Duodenal mucosa (tissue), 2 donors: Measurements from ENCODE around the gene MXRA8.

Experiments used
- H3K27ac ChIP-seq: one replicate; pipeline ENCODE4 v1.7.0; 2013; ENCODE audit warnings: low read depth, low read length
- H3K27me3 ChIP-seq, 2 donors: one replicate each; pipeline ENCODE4 v1.7.0; 2013; ENCODE audit warnings: low read length in 2 of 2, control low read depth in 1 of 2; ENCODE audit not compliant: insufficient read depth in 2 of 2, control insufficient read depth in 1 of 2
- H3K36me3 ChIP-seq, 2 donors: one replicate each; pipeline ENCODE4 v1.7.0; 2013; ENCODE audit warnings: low read length in 2 of 2, control low read depth in 1 of 2; ENCODE audit not compliant: insufficient read depth in 2 of 2, control insufficient read depth in 1 of 2
- H3K4me1 ChIP-seq, 2 donors: one replicate each; pipeline ENCODE4 v1.7.0; 2013; ENCODE audit warnings: low read length in 2 of 2, control low read depth in 1 of 2; ENCODE audit not compliant: insufficient read depth in 2 of 2, control insufficient read depth in 1 of 2
- H3K4me3 ChIP-seq, 2 donors: one replicate each; pipeline ENCODE4 v1.7.0; 2013; ENCODE audit warnings: low read length in 2 of 2, low read depth in 1 of 2
- H3K9ac ChIP-seq, 2 donors: one replicate each; pipeline ENCODE4 v1.7.0; 2013; ENCODE audit warnings: low read length in 2 of 2, low read depth in 1 of 2
- H3K9me3 ChIP-seq, 2 donors: one replicate each; pipeline ENCODE4 v1.7.0; 2013; ENCODE audit warnings: low read length in 2 of 2, control low read depth in 1 of 2; ENCODE audit not compliant: control insufficient read depth in 1 of 2

Gene MXRA8

DNA sequence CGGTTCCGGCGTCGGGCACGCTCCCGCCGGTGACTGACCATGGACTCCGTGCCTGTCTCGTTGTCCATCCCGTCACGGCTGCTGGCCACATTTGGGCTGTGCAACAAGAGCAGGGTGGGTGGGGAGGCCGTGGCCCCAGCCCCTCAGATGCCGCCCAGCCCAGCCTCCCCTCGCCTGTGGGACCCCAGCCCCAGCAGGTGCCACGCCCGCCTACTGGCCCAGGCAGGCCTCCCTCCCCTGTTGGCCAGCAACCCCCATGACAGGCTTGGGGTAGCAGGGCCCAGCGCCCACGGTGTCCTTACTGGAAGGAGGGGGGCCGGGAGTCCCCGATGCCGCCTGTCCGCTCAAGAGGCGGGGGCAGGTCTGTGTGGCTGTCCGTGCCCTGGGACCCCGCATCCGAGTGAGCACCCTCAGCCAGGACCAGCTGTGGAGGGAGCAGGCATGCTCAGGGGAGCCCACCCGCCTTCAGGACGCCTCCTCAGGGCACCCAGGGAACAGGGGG, 16.2 kb downstream of the MXRA8 start:
- H3K9ac ChIP-seq, result no peak overlapping the region
- peaks cover 7 to 40% of the 10 kb centered on the region in 2 donors for H3K36me3 ChIP-seq
- H3K4me3 ChIP-seq, result no peak overlapping the region
- peaks cover 26% of the 10 kb centered on the region in 2 donors for H3K4me1 ChIP-seq
- no peaks in the 10 kb centered on the region for H3K9me3 ChIP-seq
- no peaks in the 10 kb centered on the region for H3K27me3 ChIP-seq
- H3K27ac ChIP-seq, result no peak overlapping the region

DNA sequence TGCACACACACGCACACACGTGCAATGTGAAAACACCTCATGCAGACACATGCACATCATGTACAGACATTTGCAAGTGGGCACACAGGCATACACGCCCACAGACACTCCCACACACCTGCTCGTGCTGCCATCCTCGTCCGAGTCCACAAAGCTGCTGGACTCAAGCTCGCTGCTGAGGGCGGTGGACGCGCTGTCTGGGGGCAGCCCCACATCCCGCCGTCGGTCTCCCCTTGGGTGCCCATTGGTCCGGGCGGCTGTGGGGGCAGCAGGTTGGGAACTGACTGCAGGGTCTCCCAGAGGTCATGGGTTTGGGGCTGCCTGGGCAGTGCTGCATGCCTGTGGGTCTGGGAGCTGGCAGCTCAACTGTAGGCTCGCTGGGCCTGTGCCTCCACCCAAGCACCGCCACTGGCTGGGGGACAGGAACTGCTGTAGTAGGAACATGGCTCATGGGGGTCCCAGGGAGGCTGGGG, 16.8 kb downstream of the MXRA8 start:
- H3K4me3 ChIP-seq, result no peak overlapping the region
- H3K36me3 ChIP-seq, result peaks cover 7 to 40% of the 10 kb centered on the region in 2 donors
- no peaks in the 10 kb centered on the region for H3K9me3 ChIP-seq
- H3K27me3 ChIP-seq, result no peaks in the 10 kb centered on the region
- no peak overlapping the region for H3K27ac ChIP-seq
- H3K9ac ChIP-seq, result no peak overlapping the region
- peaks cover 20 to 21% of the 10 kb centered on the region in 2 donors for H3K4me1 ChIP-seq

DNA sequence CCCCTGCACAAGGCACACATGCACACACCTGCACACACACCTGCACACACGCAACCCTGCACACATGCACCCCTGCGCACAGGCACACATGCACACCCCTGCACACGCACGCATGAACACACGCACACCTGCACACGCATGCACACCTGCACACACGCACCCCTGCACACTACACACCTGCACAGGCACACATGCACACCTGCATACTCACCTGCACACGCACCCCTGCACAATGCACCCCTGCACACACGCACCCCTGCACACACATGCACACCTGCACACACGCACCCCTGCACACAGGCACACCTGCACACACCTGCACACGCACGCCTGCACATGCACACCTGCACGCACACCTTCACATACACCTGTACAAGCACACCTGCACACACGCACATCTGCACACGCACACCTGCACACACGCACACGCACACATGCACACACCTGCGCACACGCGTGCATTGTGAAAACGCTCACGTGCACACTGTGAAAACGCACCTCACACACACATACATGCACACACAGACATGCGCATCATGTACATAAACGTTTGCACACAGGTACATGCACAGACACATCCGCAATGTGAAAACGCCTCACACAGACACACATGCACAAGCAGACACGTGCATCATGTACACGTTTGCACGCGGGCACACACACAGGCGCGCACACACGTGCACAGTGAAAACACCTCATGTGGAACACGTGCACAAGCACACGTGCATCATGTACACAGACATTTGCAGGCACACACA, 17.4 kb downstream of the MXRA8 start:
- no peak overlapping the region for H3K9ac ChIP-seq
- peaks cover 7 to 40% of the 10 kb centered on the region in 2 donors for H3K36me3 ChIP-seq
- H3K27me3 ChIP-seq, result no peaks in the 10 kb centered on the region
- H3K4me1 ChIP-seq, result peaks cover 14 to 15% of the 10 kb centered on the region in 2 donors
- H3K9me3 ChIP-seq, result no peaks in the 10 kb centered on the region
- H3K4me3 ChIP-seq, result no peak overlapping the region
- H3K27ac ChIP-seq, result no peak overlapping the region

DNA sequence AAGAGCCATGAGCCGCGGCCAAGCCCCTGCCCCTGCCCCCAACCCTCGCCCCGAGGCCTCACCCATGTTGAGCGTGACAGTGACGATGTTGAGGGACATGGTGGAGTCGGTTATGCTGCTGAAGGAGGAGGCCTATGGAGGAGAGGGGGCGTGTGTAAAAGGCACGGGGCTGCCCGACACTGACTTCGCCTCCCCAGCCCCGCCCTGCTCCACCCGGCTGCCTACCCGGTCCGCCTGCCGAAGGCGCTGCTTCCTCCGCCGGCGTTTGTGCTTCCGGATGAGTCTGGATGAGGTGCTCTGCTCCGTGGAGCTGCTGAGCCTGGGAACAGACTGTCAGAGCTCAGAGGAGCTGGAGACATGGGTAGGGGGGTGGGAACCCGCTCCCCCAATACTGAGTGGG, 18.2 kb downstream of the MXRA8 start:
- H3K27ac ChIP-seq, result no peak overlapping the region
- peaks cover 7 to 40% of the 10 kb centered on the region in 2 donors for H3K36me3 ChIP-seq

GRCh38 chr1:1338278-1338677, 20.1 kb downstream of the MXRA8 start:
- Histone ChIP-seq H3K36me3 (peaks cover 7 to 40% of the 10 kb centered on the region in 2 donors), H3K27me3 (peaks cover 0 to 9% of the 10 kb centered on the region in 2 donors), H3K27ac (no peak overlapping the region), H3K4me1 (peaks cover under 1 to 1% of the 10 kb centered on the region in 2 donors), H3K9me3 (no peaks in the 10 kb centered on the region), H3K9ac (no peak overlapping the region), H3K4me3 (no peak overlapping the region)

More for the DNA sequence above, 18.2 kb downstream of the MXRA8 start:
- Histone ChIP-seq H3K9ac (no peak overlapping the region), H3K4me3 (no peak overlapping the region), H3K27me3 (no peaks in the 10 kb centered on the region), H3K9me3 (no peaks in the 10 kb centered on the region), H3K4me1 (peaks cover 7% of the 10 kb centered on the region in 2 donors)

DNA sequence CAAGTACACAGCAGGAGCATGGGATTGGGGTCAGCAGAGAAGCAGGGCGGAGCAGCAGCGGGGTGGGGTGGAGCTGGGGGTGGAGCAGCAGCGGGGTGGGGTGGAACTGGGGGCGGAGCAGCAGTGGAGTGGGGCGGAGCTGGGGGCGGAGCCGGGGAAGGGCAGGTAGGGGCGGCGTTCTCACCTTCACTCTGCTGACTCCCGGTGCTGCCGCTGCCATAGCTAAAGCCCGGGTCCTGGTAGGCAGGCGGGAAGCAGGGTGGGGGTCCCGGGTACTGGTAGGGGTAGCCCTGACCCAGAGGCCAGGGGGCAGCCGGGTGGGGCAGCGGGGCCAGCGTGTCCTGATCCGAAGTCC, 20.6 kb downstream of the MXRA8 start:
- no peaks in the 10 kb centered on the region for H3K9me3 ChIP-seq
- H3K4me3 ChIP-seq, result no peak overlapping the region
- no peak overlapping the region for H3K9ac ChIP-seq
- H3K27me3 ChIP-seq, result peaks cover 0 to 13% of the 10 kb centered on the region in 2 donors
- H3K27ac ChIP-seq, result no peak overlapping the region
- peaks cover 6% of the 10 kb centered on the region in 2 donors for H3K4me1 ChIP-seq
- H3K36me3 ChIP-seq, result peaks cover 7 to 40% of the 10 kb centered on the region in 2 donors

DNA sequence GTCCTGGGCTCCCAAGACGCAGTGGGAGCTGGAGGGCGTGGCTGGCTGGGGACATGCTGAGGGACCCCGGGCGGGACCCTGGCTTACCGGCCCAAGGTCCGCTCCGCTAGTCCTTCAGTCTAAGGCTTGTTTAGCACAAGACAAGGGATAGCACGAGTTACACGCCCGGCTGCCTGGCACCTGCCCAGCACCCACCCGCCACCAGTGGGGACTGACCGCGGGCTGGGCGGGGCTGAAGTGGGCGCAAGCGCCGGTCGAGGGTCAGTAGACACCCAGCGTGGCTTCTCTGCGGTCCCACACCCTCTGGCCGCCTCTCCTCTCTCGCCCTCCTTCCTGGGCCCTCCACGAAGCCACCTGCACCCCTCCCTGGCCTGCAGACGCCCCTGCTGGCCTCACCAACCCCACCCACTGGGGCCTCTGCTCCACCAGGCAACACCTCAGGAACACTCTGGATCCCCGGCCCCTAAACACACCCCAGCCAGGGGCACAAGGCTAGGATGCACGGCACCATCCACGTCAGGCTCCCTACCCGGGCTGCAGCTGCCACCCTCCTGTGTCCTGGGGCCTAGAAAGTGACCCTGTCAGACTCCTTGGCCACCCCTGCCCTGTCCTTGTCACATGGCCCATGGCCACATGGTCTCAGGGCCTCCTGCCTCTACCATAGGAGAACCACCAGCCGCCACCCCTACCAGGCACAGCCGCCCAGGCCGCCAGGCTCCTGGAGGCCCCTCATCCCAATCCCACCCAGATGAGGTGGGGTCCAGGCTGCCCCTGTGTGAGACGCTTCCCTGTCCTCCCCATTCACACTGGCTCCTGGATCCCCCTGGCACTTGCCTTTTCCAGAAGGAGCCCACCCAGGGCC, 21.2 kb downstream of the MXRA8 start:
- Histone ChIP-seq H3K9ac (no peak overlapping the region), H3K4me3 (no peak overlapping the region), H3K27me3 (peaks cover 0 to 18% of the 10 kb centered on the region in 2 donors), H3K36me3 (peaks cover 7 to 40% of the 10 kb centered on the region in 2 donors), H3K4me1 (peaks cover 10 to 12% of the 10 kb centered on the region in 2 donors), H3K27ac (no peak overlapping the region), H3K9me3 (no peaks in the 10 kb centered on the region)

DNA sequence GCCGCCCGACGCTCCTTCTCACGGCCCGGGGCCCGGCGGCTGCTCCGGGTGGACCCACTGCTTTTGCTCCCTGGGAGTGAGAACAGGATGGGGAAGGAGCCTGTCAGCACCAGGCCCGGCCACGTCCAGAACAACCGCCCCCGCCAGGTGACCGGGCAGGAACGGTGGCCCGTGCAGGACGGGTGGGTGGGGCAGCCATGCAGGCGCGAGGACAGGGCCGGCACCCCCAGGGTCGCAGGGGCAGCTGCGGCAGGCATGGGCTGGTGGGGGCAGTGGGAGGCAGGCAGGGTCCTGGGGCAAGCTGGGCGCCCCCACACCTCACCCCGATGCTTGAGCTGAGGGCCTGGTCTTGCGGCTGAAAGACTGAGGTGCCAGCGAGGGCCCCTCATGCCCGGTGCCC, 21.9 kb downstream of the MXRA8 start:
- Histone ChIP-seq H3K27ac (no peak overlapping the region), H3K9me3 (no peaks in the 10 kb centered on the region), H3K9ac (no peak overlapping the region), H3K4me1 (peaks cover 10 to 15% of the 10 kb centered on the region in 2 donors), H3K27me3 (peaks cover 0 to 24% of the 10 kb centered on the region in 2 donors), H3K4me3 (no peak overlapping the region), H3K36me3 (peaks cover 5 to 35% of the 10 kb centered on the region in 2 donors)

GRCh38 chr1:1335792-1336248, 22.5 kb downstream of the MXRA8 start:
- Histone ChIP-seq H3K9ac (no peak overlapping the region), H3K27me3 (peaks cover 0 to 30% of the 10 kb centered on the region in 2 donors), H3K9me3 (no peaks in the 10 kb centered on the region), H3K36me3 (peaks cover 0 to 28% of the 10 kb centered on the region in 2 donors), H3K4me1 (peaks cover 10 to 18% of the 10 kb centered on the region in 2 donors), H3K27ac (no peak overlapping the region), H3K4me3 (no peak overlapping the region)

DNA sequence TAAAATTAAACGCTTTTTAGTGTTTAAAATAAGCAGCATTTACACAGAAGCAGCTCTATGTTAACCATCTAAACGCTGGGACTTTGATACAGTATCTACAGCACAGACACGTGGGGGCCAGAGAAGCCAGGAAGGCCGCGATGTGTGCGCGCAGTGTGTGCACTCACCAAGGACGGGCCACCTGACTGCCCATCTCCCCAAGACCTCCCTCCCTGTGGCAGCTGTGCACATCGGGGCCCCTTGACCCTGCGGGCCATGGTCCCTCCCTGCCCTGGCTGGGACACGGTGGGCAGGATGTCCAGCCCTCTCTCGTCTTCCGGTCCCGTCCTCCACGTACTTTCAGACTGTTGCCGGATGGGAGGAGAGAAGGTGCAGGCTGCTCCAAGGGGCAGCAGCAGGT, 23.1 kb downstream of the MXRA8 start:
- peaks cover 0 to 23% of the 10 kb centered on the region in 2 donors for H3K36me3 ChIP-seq
- no peak overlapping the region for H3K27ac ChIP-seq
- no peak overlapping the region for H3K4me3 ChIP-seq
- no peak overlapping the region for H3K9ac ChIP-seq
- H3K4me1 ChIP-seq, result peaks cover 10 to 18% of the 10 kb centered on the region in 2 donors
- H3K9me3 ChIP-seq, result no peaks in the 10 kb centered on the region
- peaks cover 0 to 35% of the 10 kb centered on the region in 2 donors for H3K27me3 ChIP-seq
